Ishikawa (cell line): ENCODE data around the gene FSIP1.

Experiments used
- CEBPB ChIP-seq: IDR thresholded peaks from 2 replicates; pipeline ENCODE4 v1.6.1; 2012
- CREB1 ChIP-seq: IDR thresholded peaks from 2 replicates; pipeline ENCODE4 v1.6.1; 2012; ENCODE audit warnings: low read depth
- EGR1 ChIP-seq: IDR thresholded peaks from 2 replicates; pipeline ENCODE4 v1.6.1; 2012
- EP300 ChIP-seq: IDR thresholded peaks from 2 replicates; pipeline ENCODE4 v1.6.1; 2012; ENCODE audit warnings: borderline replicate concordance
- FOXM1 ChIP-seq: IDR thresholded peaks from 2 replicates; pipeline ENCODE4 v1.6.1; 2012; ENCODE audit warnings: low read depth, borderline replicate concordance
- NFIC ChIP-seq: IDR thresholded peaks from 2 replicates; pipeline ENCODE4 v1.6.1; 2012
- RAD21 ChIP-seq: IDR thresholded peaks from 2 replicates; pipeline ENCODE4 v1.6.1; 2012; ENCODE audit warnings: low read depth
- REST ChIP-seq: IDR thresholded peaks from 2 replicates; pipeline ENCODE4 v1.6.1; 2012; ENCODE audit warnings: low read depth, mild to moderate bottlenecking
- TAF1 ChIP-seq: IDR thresholded peaks from 2 replicates; pipeline ENCODE4 v1.6.1; 2012; ENCODE audit warnings: low read depth, mild to moderate bottlenecking
- TCF12 ChIP-seq: IDR thresholded peaks from 2 replicates; pipeline ENCODE4 v1.6.1; 2012; ENCODE audit warnings: low read depth
- TEAD4 ChIP-seq: IDR thresholded peaks from 2 replicates; pipeline ENCODE4 v1.6.1; 2012
- USF1 ChIP-seq: IDR thresholded peaks from 2 replicates; pipeline ENCODE4 v1.6.1; 2012
- YY1 ChIP-seq: IDR thresholded peaks from 2 replicates; pipeline ENCODE4 v1.6.1; 2012; ENCODE audit warnings: low read depth
- ZBTB7A ChIP-seq: IDR thresholded peaks from 2 replicates; pipeline ENCODE4 v1.6.1; 2012; ENCODE audit warnings: low read depth
- TF ChIP-seq, protein P1 (sequence below): IDR thresholded peaks from 2 replicates; pipeline ENCODE4 v1.6.1; 2012

The FSIP1 gene

GRCh38 chr15:39786447-39787056, 3.9 kb upstream of the FSIP1 start:
- TF ChIP-seq EGR1, result no peak
- TF ChIP-seq RAD21, result peak; percentile 58
- no peak for TF ChIP-seq EP300
- TF ChIP-seq REST, result no peak
- no peak for TF ChIP-seq TEAD4
- TF ChIP-seq ZBTB7A, result no peak
- peak; percentile 53 for TF ChIP-seq NFIC
- TF ChIP-seq FOXM1, result no peak

DNA sequence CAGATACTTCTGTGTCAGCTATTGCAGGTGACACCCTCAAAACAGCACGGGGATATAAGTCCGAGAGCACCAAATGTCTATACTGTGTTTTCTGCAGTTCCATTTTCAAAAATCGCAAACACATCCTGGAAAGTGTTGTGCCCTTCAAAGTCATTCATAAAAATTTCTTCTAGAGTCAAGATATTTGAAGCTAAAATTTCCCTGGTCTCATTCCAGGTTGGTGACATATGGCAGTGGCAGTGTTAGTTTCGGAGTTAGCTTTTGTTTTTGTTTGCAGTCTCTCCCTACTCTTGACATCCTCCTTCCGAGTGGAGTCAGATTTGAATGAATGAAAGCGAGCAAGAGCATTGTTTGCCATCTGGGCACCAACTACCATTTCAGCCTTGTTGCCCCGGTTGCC, 3.2 kb upstream of the FSIP1 start:
- no peak for TF ChIP-seq EGR1
- TF ChIP-seq TAF1, result no peak
- no peak for TF ChIP-seq TCF12
- no peak for TF ChIP-seq CEBPB
- no peak for TF ChIP-seq ZBTB7A
- no peak for TF ChIP-seq USF1
- TF ChIP-seq YY1, result no peak

GRCh38 chr15:39785139-39785538, 2.5 kb upstream of the FSIP1 start:
- TF ChIP-seq FOXM1 (no peak), USF1 (no peak), TAF1 (no peak)

DNA sequence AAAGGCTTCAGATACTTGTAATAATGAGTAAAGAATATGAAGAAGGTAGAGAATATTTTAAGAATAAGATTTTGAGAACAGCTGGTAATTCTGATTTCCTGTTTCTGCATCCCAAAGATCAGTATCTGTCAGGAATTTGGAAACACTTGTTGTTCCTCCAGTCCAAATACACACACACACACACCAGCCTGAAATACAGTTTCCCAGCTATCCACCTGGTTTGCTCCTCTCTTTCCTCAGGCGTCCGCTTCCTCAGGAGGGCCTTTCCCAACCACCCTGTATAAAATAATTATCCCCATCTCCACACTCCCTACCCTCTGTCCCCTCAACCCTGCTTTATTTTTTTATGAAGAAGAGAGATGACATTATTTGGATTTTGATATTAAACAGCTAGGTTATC, 2.0 kb upstream of the FSIP1 start:
- TF ChIP-seq EP300, result no peak
- TF ChIP-seq TEAD4, result no peak
- no peak for TF ChIP-seq NFIC
- TF ChIP-seq TCF12, result no peak
- no peak for TF ChIP-seq EGR1
- no peak for TF ChIP-seq YY1
- no peak for TF ChIP-seq RAD21
- TF ChIP-seq FOXM1, result no peak
- no peak for TF ChIP-seq ZBTB7A
- no peak for TF ChIP-seq REST
- TF ChIP-seq TAF1, result no peak
- TF ChIP-seq CEBPB, result no peak
- TF ChIP-seq CREB1, result no peak
- TF ChIP-seq, protein P1, sequence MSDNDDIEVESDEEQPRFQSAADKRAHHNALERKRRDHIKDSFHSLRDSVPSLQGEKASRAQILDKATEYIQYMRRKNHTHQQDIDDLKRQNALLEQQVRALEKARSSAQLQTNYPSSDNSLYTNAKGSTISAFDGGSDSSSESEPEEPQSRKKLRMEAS, result no peak
- TF ChIP-seq USF1, result no peak

DNA sequence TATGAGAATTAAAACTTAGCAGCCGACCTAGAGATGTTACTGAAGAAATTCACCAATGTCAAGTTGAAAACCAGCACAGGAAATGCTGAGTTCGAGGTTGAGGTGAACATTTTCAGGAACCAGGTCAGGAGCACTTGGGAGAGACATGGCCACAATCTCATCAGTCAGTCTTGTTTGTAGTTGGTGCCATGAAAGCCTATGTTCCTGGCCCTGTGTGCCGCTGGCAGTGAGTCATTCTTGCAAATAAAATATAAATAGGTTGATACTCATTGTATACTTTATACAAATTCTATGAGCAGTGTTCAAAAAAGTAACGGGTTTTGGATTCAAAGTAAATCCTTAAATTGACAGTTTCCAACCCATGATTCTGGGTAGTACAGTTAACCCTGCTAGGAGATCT, 1.5 kb upstream of the FSIP1 start:
- no peak for TF ChIP-seq EP300
- no peak for TF ChIP-seq TCF12
- TF ChIP-seq REST, result no peak
- no peak for TF ChIP-seq CREB1
- no peak for TF ChIP-seq TAF1
- no peak for TF ChIP-seq TEAD4
- TF ChIP-seq EGR1, result no peak
- TF ChIP-seq, protein P1, result no peak
- TF ChIP-seq NFIC, result no peak
- TF ChIP-seq USF1, result no peak
- TF ChIP-seq CEBPB, result no peak
- TF ChIP-seq RAD21, result no peak
- no peak for TF ChIP-seq YY1
- TF ChIP-seq FOXM1, result no peak
- TF ChIP-seq ZBTB7A, result no peak
